GF-D8 (cell line): Measurements from ENCODE around the gene FTCDNL1.
A peak's percentile ranks its signal among the peaks of the same experiment; 100 is the strongest.

Experiments used
- DNase-seq: peaks from one replicate; lab custom pipeline; 2025; lab: John Stamatoyannopoulos, UW

The FTCDNL1 gene

GRCh38 chr2:199742884-199743283 is 108.1 kb downstream of the FTCDNL1 start:
- no peak for DNase-seq

- DNase-seq = no peak
Observed at GRCh38 chr2:199740111-199740428, 110.9 kb downstream of the FTCDNL1 start.

GRCh38 chr2:199739413-199740110 is 111.4 kb downstream of the FTCDNL1 start:
- DNase-seq = peak; percentile 57

GRCh38 chr2:199738727-199739412 is 112.1 kb downstream of the FTCDNL1 start:
- DNase-seq = peak; percentile 98

- DNase-seq = no peak
Observed at GRCh38 chr2:199734651-199735050, 116.3 kb downstream of the FTCDNL1 start.

- DNase-seq = no peak
Observed at GRCh38 chr2:199734011-199734410, 117.0 kb downstream of the FTCDNL1 start.

GRCh38 chr2:199727801-199728200 is 123.2 kb downstream of the FTCDNL1 start:
- no peak for DNase-seq

GRCh38 chr2:199727306-199727705 is 123.7 kb downstream of the FTCDNL1 start:
- DNase-seq = no peak

GRCh38 chr2:199718074-199718473 is 132.9 kb downstream of the FTCDNL1 start:
- no peak for DNase-seq

GRCh38 chr2:199717587-199717907 is 133.4 kb downstream of the FTCDNL1 start:
- DNase-seq = no peak

GRCh38 chr2:199716807-199717586 is 134.0 kb downstream of the FTCDNL1 start:
- DNase-seq = no peak

- no peak for DNase-seq
Observed at GRCh38 chr2:199713746-199714145, 137.2 kb downstream of the FTCDNL1 start.

GRCh38 chr2:199710551-199710950 is 140.4 kb downstream of the FTCDNL1 start:
- DNase-seq = no peak
